Dendritic cell treated with granulocyte-macrophage colony-stimulating factor and Interleukin-4, amounts not matched to agents 40 ng/mL and 50 ng/mL, for 4 days (primary cell): Measurements from ENCODE around the gene HCK.
"Not testable (repeated sequence)": the region's sequence is repeated elsewhere in the genome, so short reads cannot be mapped to it uniquely, and the experiment has no call there.

Experiments used
- H3K27ac Mint-ChIP-seq: one replicate; pipeline ENCODE4 v1.8.0; 2022; ENCODE audit warnings: mild to moderate bottlenecking, mixed read lengths
- H3K27me3 Mint-ChIP-seq: one replicate; pipeline ENCODE4 v1.8.0; 2022; ENCODE audit warnings: mild to moderate bottlenecking, mixed read lengths
- H3K36me3 Mint-ChIP-seq: one replicate; pipeline ENCODE4 v1.8.0; 2022; ENCODE audit warnings: low read depth, mixed read lengths
- H3K4me1 Mint-ChIP-seq: one replicate; pipeline ENCODE4 v1.8.0; 2022; ENCODE audit warnings: low read depth, mixed read lengths
- H3K4me3 Mint-ChIP-seq: one replicate; pipeline ENCODE4 v1.8.0; 2022; ENCODE audit warnings: mild to moderate bottlenecking, moderate library complexity, mixed read lengths
- H3K9me3 Mint-ChIP-seq: one replicate; pipeline ENCODE4 v1.8.0; 2022; ENCODE audit warnings: mixed read lengths
- intact Hi-C: fragments of 100-400 bp; cut with micrococcal nuclease; formaldehyde crosslinking; loops from one replicate; pipeline ENCODE4 v1.15.0; 2022

HCK gene

DNA sequence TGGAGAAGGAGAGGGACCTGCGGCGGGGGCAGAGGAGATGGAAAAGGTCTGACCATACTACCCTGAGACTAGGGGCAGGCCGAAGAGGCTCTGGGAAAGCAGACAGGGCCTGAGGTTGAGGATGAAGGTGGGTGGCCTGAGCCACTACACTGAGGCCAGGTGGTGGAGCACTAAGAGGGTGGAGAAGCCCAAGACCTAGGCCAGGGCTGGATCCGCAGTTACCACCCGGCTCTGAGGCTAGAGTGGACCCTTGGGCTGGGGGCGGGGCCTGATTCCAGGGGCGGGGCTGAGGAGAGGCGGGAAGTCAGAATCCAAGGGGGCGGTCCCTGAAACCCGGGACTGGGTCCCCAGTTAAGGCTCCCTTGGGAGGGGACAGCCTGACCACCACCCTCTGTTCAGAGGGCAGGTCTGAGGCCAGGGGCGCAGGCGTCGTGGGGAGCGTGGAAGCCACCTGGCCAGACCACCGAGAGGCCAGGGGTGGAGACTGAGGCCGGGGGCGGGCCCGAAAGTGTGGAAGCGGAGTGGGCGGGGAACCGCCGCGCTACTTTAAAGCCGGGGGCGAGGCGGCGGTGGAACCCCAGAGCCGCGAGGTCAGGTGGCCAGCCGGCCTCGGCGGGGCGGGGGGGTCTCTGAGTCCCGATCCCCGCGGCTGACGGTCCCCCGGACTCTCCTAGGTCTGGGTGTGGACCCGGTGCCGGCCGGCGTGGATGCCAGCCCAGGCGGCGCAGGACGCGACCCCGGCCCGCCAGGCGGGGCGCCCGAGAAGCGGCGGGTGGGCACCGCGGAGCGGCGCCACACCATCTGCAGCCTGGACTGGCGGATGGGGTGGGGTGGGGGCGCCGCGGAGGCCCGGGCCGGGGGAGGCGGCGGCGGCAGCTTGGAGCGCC lies 33.5 kb upstream of the HCK start:
- H3K27ac Mint-ChIP-seq: no peak overlapping the region
- H3K9me3 Mint-ChIP-seq: no peaks in the 10 kb centered on the region
- H3K27me3 Mint-ChIP-seq: peaks cover 82% of the 10 kb centered on the region
- H3K36me3 Mint-ChIP-seq: peaks cover 6% of the 10 kb centered on the region
- H3K4me3 Mint-ChIP-seq: peak overlapping the region; percentile 80
- intact Hi-C loops: no loop called here
- peaks cover 19% of the 10 kb centered on the region for H3K4me1 Mint-ChIP-seq

DNA sequence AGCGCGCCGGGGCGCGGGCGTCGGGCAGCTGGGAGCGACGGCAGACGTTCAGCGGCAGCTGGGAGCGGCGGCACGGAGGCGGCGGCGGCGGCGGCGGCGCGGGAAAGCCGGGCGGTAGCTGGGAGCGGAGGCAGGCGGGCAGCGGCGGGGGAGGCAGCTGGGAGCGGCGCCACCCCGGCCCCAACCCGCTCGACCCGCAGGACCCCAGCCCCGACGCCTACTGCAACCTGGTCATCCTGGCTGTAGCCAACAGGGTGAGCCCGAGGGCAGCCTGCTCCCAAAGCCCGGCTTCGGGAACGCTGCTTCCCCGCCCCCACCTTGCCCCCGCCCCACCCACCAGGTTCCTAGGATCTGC lies 32.9 kb upstream of the HCK start:
- Mint-ChIP-seq H3K36me3 (peaks cover 6% of the 10 kb centered on the region), H3K4me3 (peak overlapping the region; percentile 78), H3K4me1 (peaks cover 19% of the 10 kb centered on the region), H3K27me3 (peaks cover 88% of the 10 kb centered on the region), H3K27ac (no peak overlapping the region), H3K9me3 (no peaks in the 10 kb centered on the region)
- intact Hi-C loops: no loop called here

DNA sequence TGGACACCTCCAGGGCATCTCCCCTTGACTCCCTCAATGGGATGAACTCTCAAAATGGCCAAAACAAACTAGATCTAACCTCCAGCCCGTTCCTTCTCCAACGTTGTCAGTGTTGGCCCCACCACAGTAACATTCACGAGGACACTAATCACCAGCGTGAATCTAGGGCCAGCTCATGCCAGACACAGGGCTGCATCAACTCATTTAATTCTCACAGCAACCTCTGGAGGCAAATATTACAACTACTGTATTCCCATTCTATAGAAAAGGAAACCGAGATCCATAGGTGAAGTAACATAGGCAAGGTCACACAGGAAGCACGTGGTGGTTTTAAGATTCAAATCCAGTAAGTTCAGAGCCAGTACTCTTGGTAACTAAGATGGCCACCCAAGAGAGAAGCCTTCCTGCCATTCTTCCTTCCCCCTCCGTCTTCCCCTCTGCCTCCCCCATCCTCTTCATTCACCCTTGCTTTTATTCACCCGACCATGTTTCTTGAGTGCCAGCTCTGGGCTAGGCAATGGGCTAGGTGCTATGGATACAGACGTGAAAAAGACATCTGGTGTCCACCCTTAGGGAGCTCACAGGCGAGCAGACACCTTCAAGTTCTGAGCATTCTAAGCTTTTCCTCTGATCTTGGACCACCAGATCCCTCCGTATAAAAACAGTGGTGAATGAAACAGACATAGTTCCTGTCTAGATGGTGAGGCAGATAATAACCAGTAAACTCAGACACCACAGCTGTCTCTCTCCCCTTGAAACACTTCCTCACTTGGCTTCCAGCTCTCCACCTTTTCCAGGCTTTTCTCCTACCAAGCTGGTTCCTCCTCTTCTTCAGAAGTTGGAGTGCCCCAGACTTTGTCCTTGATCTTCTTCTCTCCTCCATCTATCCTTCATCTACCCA lies 32.2 kb upstream of the HCK start:
- Mint-ChIP-seq H3K27ac (no peak overlapping the region), H3K4me3 (peak overlapping the region; percentile 78), H3K36me3 (peaks cover 6% of the 10 kb centered on the region), H3K27me3 (peaks cover 87% of the 10 kb centered on the region), H3K9me3 (no peaks in the 10 kb centered on the region), H3K4me1 (peaks cover 21% of the 10 kb centered on the region)
- intact Hi-C loops: no loop called here

DNA sequence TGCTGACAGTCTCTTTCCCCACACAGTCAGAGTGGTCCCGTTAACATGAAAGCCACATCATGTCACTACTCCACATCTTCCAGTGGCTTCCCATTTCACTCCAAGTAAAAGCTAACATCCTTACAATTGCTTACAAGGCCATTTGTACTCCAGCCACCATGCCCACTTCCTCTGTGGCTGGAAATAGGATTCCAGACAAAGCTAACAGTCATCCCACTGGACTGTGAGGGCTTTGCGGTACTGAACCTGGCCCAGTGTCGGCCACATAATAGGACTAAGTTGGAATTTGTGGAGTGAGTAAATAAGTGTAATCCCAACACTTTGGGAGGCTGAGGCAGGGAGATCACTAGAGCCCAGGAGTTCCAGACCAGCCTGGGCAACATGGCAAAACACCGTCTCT lies 31.0 kb upstream of the HCK start:
- H3K9me3 Mint-ChIP-seq: no peaks in the 10 kb centered on the region
- H3K4me1 Mint-ChIP-seq: peaks cover 25% of the 10 kb centered on the region
- no peak overlapping the region for H3K27ac Mint-ChIP-seq
- H3K4me3 Mint-ChIP-seq: no peak overlapping the region
- intact Hi-C loops: no loop called here
- peaks cover 6% of the 10 kb centered on the region for H3K36me3 Mint-ChIP-seq
- peaks cover 82% of the 10 kb centered on the region for H3K27me3 Mint-ChIP-seq

DNA sequence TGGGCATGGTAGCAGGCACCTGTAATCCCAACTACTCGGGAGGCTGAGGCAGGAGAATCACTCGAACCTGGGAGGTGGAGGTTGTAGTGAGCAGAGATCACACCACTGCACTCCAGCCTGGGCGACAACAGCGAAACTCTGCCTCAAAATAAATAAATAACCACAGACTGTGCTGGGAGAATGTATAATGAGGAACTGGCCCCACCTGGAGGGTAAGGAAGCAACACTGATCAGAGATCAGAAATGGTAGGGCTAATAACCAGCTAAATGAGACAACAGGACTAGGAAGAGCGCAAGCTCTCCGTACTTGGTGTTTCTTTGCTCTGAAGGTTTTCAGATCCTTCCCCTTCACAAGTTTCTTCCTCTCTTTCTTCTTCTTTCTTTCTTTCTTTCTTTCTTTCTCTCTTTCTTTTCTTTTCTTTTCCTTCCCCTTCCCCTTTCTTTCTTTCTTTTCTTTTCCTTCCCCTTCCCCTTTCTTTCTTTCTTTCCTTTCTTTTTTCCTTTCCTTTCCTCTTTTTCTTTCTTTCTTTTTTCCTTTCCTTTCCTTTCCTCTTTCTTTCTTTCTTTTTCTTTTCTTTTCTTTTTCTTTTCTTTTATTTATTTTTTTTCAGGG lies 27.3 kb upstream of the HCK start:
- intact Hi-C loops: no loop called here
- Mint-ChIP-seq H3K4me3 (no peak overlapping the region), H3K27me3 (peaks cover 56% of the 10 kb centered on the region)

DNA sequence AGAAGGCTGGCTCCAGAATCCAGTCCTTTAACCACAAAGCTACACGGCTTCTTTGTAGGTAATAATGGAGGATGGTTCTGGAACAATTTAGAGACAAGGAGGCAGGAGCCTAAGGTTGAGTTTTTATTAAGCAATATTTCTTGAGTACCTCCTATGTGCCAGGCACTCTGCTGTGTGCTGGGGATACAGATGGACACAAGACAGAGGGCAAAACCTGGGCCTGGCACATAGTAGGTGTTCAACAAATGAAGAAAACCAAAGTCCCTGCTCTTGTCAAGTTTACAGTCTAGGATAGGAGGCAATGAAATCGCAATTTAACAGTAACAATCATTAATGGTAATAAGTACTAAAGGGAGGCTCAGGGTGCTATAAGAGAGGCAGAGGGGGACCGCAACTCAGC lies 24.4 kb upstream of the HCK start:
- H3K27me3 Mint-ChIP-seq: peaks cover 31% of the 10 kb centered on the region
- H3K4me1 Mint-ChIP-seq: peaks cover 23% of the 10 kb centered on the region
- H3K4me3 Mint-ChIP-seq: no peak overlapping the region
- H3K27ac Mint-ChIP-seq: no peak overlapping the region
- H3K9me3 Mint-ChIP-seq: no peaks in the 10 kb centered on the region
- no peaks in the 10 kb centered on the region for H3K36me3 Mint-ChIP-seq
- intact Hi-C loops: no loop called here

More for the DNA sequence above, 27.3 kb upstream of the HCK start:
- Mint-ChIP-seq H3K36me3 (no peaks in the 10 kb centered on the region), H3K27ac (no peak overlapping the region), H3K9me3 (no peaks in the 10 kb centered on the region), H3K4me1 (peaks cover 18% of the 10 kb centered on the region)

DNA sequence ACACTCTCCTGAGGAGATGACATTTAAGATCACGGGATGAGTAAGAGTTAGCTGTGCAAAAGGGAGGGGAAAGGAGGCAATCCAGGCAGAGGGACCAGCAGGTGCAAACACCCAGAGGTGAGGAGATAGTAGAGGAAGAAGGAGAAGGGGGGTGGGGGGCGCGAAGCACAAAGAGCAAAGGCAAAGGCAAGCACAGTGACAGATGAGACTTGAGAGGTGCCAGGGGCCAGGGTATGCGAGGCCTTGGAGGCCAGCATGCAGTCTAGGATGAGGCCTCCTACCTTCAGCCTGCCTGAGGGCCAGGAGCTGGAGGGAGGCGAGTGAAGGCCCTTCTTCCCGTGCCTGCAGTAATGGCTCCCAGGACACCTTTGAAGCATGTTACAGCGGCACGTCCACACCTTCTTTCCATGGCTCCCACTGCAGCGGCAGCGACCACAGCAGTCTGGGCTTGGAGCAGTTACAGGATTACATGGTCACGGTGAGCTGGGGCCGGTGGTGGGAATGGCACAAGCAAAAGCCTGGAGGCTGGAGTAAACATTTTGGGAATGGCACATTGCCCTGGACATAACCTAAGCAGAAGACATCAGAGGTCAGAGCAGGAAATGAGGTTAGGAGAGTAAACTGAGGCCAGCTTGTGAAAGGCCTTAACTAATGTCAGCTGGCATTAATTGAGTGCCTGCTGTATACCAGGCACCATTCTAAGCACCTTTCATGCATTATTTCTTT lies 23.2 kb upstream of the HCK start:
- Mint-ChIP-seq H3K27me3 (peaks cover 19% of the 10 kb centered on the region), H3K4me1 (peaks cover 35% of the 10 kb centered on the region), H3K9me3 (no peaks in the 10 kb centered on the region), H3K36me3 (no peaks in the 10 kb centered on the region), H3K27ac (no peak overlapping the region), H3K4me3 (no peak overlapping the region)
- intact Hi-C loops: no loop called here

DNA sequence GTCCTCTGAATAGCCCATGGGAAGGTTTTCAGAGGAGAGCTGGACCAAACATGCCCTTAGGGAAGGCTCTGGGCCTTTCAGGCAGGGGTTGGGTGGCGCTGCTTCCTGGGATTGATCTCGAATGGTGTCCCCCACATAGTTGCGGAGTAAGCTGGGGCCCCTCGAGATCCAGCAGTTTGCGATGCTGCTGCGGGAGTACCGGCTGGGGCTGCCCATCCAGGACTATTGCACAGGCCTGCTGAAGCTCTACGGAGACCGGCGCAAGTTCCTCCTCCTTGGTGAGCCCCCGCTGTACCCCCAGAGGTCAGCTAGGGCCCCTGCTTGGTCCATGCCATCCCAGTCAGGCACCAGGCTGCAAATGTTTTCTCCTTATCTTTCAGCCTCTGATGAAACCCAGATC lies 22.5 kb upstream of the HCK start:
- H3K4me3 Mint-ChIP-seq: no peak overlapping the region
- no peaks in the 10 kb centered on the region for H3K9me3 Mint-ChIP-seq
- H3K36me3 Mint-ChIP-seq: no peaks in the 10 kb centered on the region
- H3K4me1 Mint-ChIP-seq: peaks cover 43% of the 10 kb centered on the region
- intact Hi-C loops: no loop called here
- peaks cover 11% of the 10 kb centered on the region for H3K27me3 Mint-ChIP-seq
- no peak overlapping the region for H3K27ac Mint-ChIP-seq

DNA sequence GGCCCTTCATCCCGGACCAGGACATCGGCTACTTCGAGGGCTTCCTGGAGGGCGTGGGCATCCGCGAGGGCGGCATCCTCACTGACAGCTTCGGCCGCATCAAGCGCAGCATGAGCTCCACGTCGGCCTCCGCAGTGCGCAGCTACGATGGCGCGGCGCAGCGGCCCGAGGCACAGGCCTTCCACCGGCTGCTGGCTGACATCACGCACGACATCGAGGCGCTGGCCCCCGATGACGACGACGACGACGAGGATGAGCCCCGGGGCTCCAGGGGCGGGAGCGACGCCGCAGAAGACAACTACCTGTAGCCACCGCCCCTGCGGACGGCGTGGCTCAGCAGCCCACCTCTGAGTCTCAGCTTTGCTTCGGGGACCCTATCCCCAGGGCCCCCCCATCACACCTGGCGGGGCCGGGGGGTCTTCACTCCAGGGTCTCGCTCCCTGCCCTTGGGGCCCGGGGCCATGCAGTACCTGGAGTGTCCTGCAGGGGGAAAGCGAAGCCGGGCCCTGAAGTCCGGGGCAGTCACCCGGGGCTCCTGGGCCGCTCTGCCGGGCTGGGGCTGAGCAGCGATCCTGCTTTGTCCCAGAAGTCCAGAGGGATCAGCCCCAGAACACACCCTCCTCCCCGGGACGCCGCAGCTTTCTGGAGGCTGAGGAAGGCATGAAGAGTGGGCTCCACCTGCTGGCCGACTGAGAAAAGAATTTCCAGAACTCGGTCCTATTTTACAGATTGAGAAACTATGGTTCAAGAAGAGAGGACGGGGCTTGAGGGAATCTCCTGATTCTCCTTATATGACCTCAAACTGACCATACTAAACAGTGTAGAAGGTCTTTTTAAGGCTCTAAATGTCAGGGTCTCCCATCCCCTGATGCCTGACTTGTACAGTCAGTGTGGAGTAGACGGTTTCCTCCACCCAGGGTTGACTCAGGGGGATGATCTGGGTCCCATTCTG lies 20.8 kb upstream of the HCK start:
- Mint-ChIP-seq H3K4me3 (peak overlapping the region; percentile 70), H3K4me1 (peaks cover 54% of the 10 kb centered on the region), H3K27ac (no peak overlapping the region), H3K36me3 (no peaks in the 10 kb centered on the region), H3K27me3 (peaks cover 6% of the 10 kb centered on the region), H3K9me3 (no peaks in the 10 kb centered on the region)
- intact Hi-C loops: loop anchor here (1.0 to 5.0 kb wide), 3 partner anchors 36 to 209 kb away; no protein-coding TSS in a partner anchor

DNA sequence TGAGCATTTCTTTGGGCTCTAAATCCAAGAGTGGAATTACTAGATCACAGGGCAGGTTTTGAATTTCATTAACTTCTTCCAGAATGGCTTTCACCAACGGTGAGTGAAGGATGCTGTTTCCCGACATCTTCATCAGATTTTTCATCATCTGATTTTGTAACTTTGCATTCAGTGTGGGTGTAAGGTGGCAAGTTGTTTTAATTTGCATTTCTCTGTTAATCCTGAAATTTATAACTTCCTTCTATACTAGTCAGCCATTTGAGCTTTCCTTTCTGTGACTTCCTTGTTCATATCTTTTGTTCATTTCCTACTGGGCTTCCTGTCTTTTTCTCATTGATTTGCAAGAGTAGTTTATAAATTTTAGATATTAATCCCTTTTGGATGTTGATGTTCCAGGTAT lies 18.7 kb upstream of the HCK start:
- H3K4me3 Mint-ChIP-seq: no peak overlapping the region
- peak overlapping the region; percentile 69 for H3K27ac Mint-ChIP-seq
- peaks cover 73% of the 10 kb centered on the region for H3K4me1 Mint-ChIP-seq
- peaks cover 6% of the 10 kb centered on the region for H3K36me3 Mint-ChIP-seq
- peaks cover 8% of the 10 kb centered on the region for H3K9me3 Mint-ChIP-seq
- intact Hi-C loops: loop anchor here (5.0 kb wide), 1 partner anchor 34 kb away; no protein-coding TSS in a partner anchor
- peaks cover 6% of the 10 kb centered on the region for H3K27me3 Mint-ChIP-seq

DNA sequence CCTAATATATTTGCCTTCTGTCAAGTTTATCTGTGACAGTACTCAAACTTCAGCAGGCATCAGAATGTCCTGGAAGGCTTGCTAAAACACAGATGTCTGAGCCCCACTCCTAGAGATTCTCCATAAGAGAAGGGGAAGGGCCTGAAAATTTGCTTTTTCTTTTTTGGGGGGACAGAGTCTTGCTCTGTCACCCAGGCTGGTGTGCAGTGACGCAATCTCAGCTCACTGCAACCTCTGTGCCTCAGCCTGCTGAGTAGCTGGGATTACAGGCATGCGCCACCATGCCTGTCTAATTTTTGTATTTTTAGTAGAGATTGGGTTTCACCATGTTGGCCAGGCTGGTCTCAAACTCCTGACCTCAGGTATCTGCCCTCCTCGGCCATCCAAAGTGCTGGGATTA lies 18.3 kb upstream of the HCK start:
- not testable (repeated sequence) for H3K9me3 Mint-ChIP-seq, H3K4me3 Mint-ChIP-seq, H3K27me3 Mint-ChIP-seq, H3K36me3 Mint-ChIP-seq
- peak overlapping the region; percentile 69 for H3K27ac Mint-ChIP-seq
- peaks cover 73% of the 10 kb centered on the region for H3K4me1 Mint-ChIP-seq
- intact Hi-C loops: loop anchor here (2.0 to 5.0 kb wide), 2 partner anchors 19 to 34 kb away; partner anchors contain the start of gene HCK

DNA sequence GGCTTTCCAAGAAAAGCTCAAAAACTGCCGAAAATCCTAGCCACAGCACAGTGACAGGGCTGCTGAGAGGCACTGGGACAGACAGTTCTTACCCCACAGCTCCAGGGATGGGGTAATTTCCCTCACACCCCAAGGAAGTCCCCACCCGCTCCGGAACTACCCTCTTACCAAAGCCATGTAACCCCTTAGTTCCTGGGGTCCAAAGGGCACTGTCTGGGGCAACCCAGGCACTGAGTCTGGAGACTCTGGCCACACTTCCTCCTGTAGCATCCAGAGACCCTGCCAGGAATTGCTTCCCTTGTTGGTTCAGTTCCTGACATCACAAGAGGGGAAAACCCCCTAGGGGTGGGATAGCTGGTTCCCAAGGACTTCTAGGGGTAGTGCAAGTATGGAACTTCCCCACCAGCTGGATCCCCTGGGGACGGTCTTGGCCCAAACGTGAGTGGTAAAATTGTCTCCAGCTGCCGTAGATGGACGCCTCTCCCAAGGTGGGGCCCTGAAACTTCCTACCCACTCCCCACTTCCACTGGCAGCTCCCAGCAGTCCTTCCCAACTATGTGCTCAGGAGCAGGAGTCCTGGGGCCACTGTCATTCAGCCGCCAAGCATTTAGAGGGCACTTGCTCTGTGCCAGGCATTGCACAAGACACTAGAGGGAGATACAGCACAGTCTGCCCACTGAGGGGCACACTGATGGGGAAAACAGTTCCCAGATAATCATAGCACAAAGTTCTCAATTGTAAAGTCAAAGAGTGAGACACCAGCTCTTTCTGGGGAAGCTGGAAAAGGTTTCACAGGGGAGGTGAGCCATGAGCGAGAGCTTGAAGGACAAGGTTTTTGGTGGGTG lies 17.2 kb upstream of the HCK start:
- Mint-ChIP-seq H3K27me3 (peaks cover 3% of the 10 kb centered on the region), H3K27ac (peak overlapping the region; percentile 69), H3K36me3 (peaks cover 6% of the 10 kb centered on the region), H3K4me1 (peaks cover 80% of the 10 kb centered on the region), H3K4me3 (no peak overlapping the region), H3K9me3 (peaks cover 8% of the 10 kb centered on the region)
- intact Hi-C loops: loop anchor here (1.0 to 5.0 kb wide), 4 partner anchors 18 to 617 kb away; partner anchors contain the start of gene HCK
